Measurements from ENCODE around the gene ZNF385A. TPM values are rescaled to one million over a fixed set of nuclear protein-coding genes. Genes with fewer than 3 reads are reported as not detected.

Gene ZNF385A
- total and polyA plus RNA-seq, 8 donors: 1.2 to 35.7 (median 12.4) TPM

DNA sequence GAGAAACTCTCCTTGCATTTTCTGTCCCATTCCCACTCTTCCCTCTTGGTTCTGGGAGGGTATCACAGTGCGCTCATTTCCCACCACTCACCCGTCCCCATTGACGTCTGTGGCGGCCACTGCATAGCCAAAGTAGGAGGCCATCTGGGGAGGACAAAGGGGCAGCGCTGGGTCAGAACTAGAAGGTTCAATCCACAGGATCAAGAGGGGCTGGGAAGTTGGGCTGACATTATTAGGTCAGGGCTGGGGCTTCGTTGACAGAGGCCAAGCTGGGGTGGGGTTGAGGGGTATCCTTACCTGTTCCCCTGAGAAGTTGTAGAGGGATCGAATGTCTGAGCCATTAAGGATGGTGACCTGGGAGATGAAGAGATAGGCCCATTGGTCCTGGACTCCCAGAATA, 21.0 kb upstream of the ZNF385A start:
- WGBS, 5 donors: 84 to 93% (median 87%) methylated on average over 7 of the region's 7 CpGs
- no peak overlapping the region for H3K27ac ChIP-seq

DNA sequence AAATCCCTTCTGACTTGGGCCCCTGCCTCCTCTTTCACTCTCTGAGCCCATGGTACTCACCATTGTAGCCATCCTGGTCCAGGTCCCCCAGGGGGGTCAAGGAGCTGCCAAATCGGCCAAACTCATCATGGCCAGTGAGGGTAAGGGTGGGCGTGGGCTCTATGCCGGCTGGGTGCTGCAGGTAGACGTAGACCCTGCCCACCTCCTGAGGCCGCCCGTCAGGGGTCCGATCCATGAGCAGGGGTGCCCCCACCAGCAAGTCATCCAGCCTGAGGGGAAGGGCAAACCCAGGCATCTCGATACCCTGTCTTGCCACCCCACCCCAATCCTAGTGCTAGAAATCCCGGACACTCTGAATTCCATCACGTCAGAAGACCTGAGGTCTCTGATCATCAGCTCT, 20.6 kb upstream of the ZNF385A start:
- H3K27me3 ChIP-seq: no peaks in the 10 kb centered on the region
- WGBS, 5 donors: 78 to 90% (median 88%) methylated on average over 2 to 10 of the region's 10 CpGs
- H3K27ac ChIP-seq: peak overlapping the region in 2 of 5 donors; percentile 1 to 39
- H3K9me3 ChIP-seq: no peaks in the 10 kb centered on the region
- H3K4me1 ChIP-seq: peaks cover 0 to 28% (median 0%) of the 10 kb centered on the region in 4 donors
- no peak overlapping the region for H3K4me3 ChIP-seq
- intact Hi-C loops (cut with DNase I; ENCODE audit: low total_unique reads): no loop called here
- no peak for DNase-seq
- H3K36me3 ChIP-seq: peaks cover 79 to 100% (median 100%) of the 10 kb centered on the region in 4 donors
- no peak for TF ChIP-seq EP300 (IDR thresholded peaks at IDR 0.05)
- no peak for TF ChIP-seq POLR2A (IDR thresholded peaks at IDR 0.05)
- TF ChIP-seq POLR2AphosphoS5 (IDR thresholded peaks at IDR 0.05): peak in 1 of 3 donors; percentile 6
- TF ChIP-seq, protein P1, sequence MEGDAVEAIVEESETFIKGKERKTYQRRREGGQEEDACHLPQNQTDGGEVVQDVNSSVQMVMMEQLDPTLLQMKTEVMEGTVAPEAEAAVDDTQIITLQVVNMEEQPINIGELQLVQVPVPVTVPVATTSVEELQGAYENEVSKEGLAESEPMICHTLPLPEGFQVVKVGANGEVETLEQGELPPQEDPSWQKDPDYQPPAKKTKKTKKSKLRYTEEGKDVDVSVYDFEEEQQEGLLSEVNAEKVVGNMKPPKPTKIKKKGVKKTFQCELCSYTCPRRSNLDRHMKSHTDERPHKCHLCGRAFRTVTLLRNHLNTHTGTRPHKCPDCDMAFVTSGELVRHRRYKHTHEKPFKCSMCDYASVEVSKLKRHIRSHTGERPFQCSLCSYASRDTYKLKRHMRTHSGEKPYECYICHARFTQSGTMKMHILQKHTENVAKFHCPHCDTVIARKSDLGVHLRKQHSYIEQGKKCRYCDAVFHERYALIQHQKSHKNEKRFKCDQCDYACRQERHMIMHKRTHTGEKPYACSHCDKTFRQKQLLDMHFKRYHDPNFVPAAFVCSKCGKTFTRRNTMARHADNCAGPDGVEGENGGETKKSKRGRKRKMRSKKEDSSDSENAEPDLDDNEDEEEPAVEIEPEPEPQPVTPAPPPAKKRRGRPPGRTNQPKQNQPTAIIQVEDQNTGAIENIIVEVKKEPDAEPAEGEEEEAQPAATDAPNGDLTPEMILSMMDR (IDR thresholded peaks at IDR 0.05): no peak

More for the DNA sequence above, 21.0 kb upstream of the ZNF385A start:
- TF ChIP-seq EP300 (IDR thresholded peaks at IDR 0.05): no peak
- no peak for TF ChIP-seq POLR2A (IDR thresholded peaks at IDR 0.05)
- TF ChIP-seq POLR2AphosphoS5 (IDR thresholded peaks at IDR 0.05): no peak
- TF ChIP-seq, protein P1 (IDR thresholded peaks at IDR 0.05): no peak
- DNase-seq: no peak
- no peak overlapping the region for H3K4me3 ChIP-seq
- no peaks in the 10 kb centered on the region for H3K27me3 ChIP-seq
- peaks cover 0 to 33% (median 0%) of the 10 kb centered on the region in 4 donors for H3K4me1 ChIP-seq
- H3K36me3 ChIP-seq: peaks cover 75 to 100% (median 100%) of the 10 kb centered on the region in 4 donors
- no peaks in the 10 kb centered on the region for H3K9me3 ChIP-seq
- intact Hi-C loops (cut with DNase I; ENCODE audit: low total_unique reads): no loop called here

DNA sequence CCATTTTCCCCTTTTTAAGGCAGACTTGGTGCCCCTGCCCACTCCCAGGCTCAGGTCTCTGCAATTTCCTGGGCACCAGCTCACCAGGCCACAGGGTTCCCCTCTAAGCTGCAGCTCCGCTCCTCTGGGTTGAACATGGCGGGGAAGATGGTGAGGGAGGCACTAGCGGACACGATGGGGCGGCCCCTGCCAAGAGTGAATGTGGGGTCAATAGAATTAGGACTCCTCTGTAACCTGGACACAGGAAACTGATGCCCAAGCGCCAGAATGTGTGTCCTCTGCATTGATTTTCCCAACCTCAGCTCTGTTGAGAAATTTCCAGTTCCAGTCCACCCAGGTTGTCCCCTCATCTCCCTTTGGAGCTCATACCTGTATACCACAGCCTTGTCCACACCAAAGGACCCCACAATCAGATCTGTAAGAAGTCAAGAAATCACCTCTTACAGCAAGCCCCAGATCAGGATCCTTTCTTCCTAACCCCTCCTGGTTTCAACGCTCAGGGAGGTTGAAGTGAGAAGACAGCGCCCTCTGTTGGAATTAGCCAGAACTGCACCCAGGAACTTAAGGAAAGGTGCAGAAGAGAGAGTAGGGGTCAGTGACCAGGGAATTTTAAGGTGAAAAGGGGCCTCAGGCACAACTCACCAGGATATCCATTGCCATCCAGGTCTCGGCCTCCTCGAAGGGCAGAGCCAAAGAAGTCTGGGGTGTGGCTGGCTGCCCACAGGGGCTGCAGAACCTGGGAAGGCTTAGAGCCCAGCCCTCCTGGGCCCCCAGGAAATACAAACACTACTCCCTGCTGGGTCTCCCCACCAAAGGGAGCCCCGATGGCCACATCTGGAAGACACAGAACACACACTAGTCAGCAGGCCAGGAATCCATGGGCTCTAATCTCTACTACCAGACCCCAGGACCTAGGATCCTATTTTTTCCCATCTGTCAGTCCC, 19.8 kb upstream of the ZNF385A start:
- Histone ChIP-seq H3K9me3 (no peaks in the 10 kb centered on the region), H3K36me3 (peaks cover 76 to 100% (median 100%) of the 10 kb centered on the region in 4 donors), H3K27ac (peak overlapping the region in 3 of 5 donors; percentile 5 to 40 (median 38)), H3K4me3 (no peak overlapping the region), H3K27me3 (no peaks in the 10 kb centered on the region), H3K4me1 (peaks cover 0 to 20% (median 0%) of the 10 kb centered on the region in 4 donors)
- peak; percentile 68 to 73 for DNase-seq
- intact Hi-C loops (cut with DNase I; ENCODE audit: low total_unique reads): loop anchor here (5.0 kb wide), 1 partner anchor 33 kb away; no protein-coding TSS in a partner anchor
- TF ChIP-seq POLR2AphosphoS5 (IDR thresholded peaks at IDR 0.05): peak in 1 of 3 donors; percentile 16
- TF ChIP-seq EP300 (IDR thresholded peaks at IDR 0.05): no peak
- TF ChIP-seq, protein P1 (IDR thresholded peaks at IDR 0.05): peak in 5 of 7 experiments; percentile 63 to 96 (median 90)
- no peak for TF ChIP-seq POLR2A (IDR thresholded peaks at IDR 0.05)
- 59 to 63% (median 60%) methylated on average over 11 of the region's 11 CpGs for WGBS, 5 donors

DNA sequence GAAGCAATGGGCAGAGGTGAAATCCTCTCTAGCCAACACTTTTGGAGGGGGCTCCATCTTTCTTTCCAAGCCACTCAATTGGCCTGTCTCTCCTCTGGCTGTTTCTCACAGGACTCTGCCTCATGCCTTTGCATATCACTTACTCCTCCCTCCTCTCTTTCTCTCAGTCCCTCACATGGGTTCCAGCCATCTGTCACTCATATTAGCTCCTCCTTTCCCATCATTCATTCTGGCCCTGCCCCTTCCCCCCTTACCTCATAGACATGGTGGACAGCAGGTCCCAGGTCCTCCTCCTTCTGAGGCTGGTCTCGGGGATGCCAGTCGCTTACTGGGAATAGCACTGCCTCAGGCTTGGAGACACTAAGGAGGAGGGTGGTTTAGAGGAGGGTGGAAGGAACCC, 16.6 kb upstream of the ZNF385A start:
- Histone ChIP-seq H3K36me3 (peaks cover 82 to 100% (median 100%) of the 10 kb centered on the region in 4 donors), H3K4me3 (no peak overlapping the region), H3K27me3 (no peaks in the 10 kb centered on the region), H3K9me3 (no peaks in the 10 kb centered on the region), H3K4me1 (peaks cover 0 to 4% (median 0%) of the 10 kb centered on the region in 4 donors), H3K27ac (no peak overlapping the region)
- TF ChIP-seq POLR2A (IDR thresholded peaks at IDR 0.05): no peak
- no peak for TF ChIP-seq POLR2AphosphoS5 (IDR thresholded peaks at IDR 0.05)
- DNase-seq: no peak
- WGBS, 5 donors: 84 to 100% (median 95%) methylated on average over 2 of the region's 2 CpGs
- intact Hi-C loops (cut with DNase I; ENCODE audit: low total_unique reads): loop anchor here (5.0 kb wide), 1 partner anchor 36 kb away; no protein-coding TSS in a partner anchor
